GM18861 (cell line): Measurements from ENCODE around the gene DHRSX.
"Not testable (repeated sequence)": the region's sequence is repeated elsewhere in the genome, so short reads cannot be mapped to it uniquely, and the experiment has no call there.

Experiments
- ATAC-seq: cut with Tn5 transposase; IDR thresholded peaks from one replicate; pipeline ENCODE4 v1.9.1; 2021; ENCODE audit not compliant: unreplicated experiment

Gene DHRSX

GRCh38 chrX:2371026-2371711 lies 129.6 kb downstream of the DHRSX start:
- ATAC-seq: no peak

GRCh38 chrX:2370456-2370855 lies 130.3 kb downstream of the DHRSX start:
- no peak for ATAC-seq

- no peak for ATAC-seq
These were observed 131.6 kb downstream of the DHRSX start for GRCh38 chrX:2369206-2369605.

GRCh38 chrX:2360731-2361130 lies 140.0 kb downstream of the DHRSX start:
- ATAC-seq: no peak

GRCh38 chrX:2359522-2359921 lies 141.3 kb downstream of the DHRSX start:
- not testable (repeated sequence) for ATAC-seq

GRCh38 chrX:2351999-2352995 lies 148.5 kb downstream of the DHRSX start:
- no peak for ATAC-seq

- no peak for ATAC-seq
These were observed 149.5 kb downstream of the DHRSX start for GRCh38 chrX:2351321-2351720.

- ATAC-seq: not testable (repeated sequence)
These were observed 150.1 kb downstream of the DHRSX start for GRCh38 chrX:2350703-2351102.

- ATAC-seq: not testable (repeated sequence)
These were observed 150.7 kb downstream of the DHRSX start for GRCh38 chrX:2350036-2350435.

- no peak for ATAC-seq
These were observed 152.6 kb downstream of the DHRSX start for GRCh38 chrX:2348211-2348610.

- ATAC-seq: no peak
These were observed 154.6 kb downstream of the DHRSX start for GRCh38 chrX:2346158-2346557.

- ATAC-seq: no peak
These were observed 155.2 kb downstream of the DHRSX start for GRCh38 chrX:2345562-2345961.

- no peak for ATAC-seq
These were observed 157.4 kb downstream of the DHRSX start for GRCh38 chrX:2343413-2343812.

GRCh38 chrX:2342874-2343273 lies 157.9 kb downstream of the DHRSX start:
- ATAC-seq: no peak

GRCh38 chrX:2342281-2342688 lies 158.5 kb downstream of the DHRSX start:
- no peak for ATAC-seq

GRCh38 chrX:2340991-2341390 lies 159.8 kb downstream of the DHRSX start:
- no peak for ATAC-seq

GRCh38 chrX:2336181-2336580 lies 164.6 kb downstream of the DHRSX start:
- no peak for ATAC-seq

- no peak for ATAC-seq
These were observed 166.5 kb downstream of the DHRSX start for GRCh38 chrX:2334237-2334636.

- ATAC-seq: no peak
These were observed 168.5 kb downstream of the DHRSX start for GRCh38 chrX:2332252-2332651.

GRCh38 chrX:2330910-2331309 lies 169.9 kb downstream of the DHRSX start:
- no peak for ATAC-seq

- ATAC-seq: no peak
These were observed 170.3 kb downstream of the DHRSX start for GRCh38 chrX:2330487-2330886.

- ATAC-seq: no peak
These were observed 173.4 kb downstream of the DHRSX start for GRCh38 chrX:2327423-2327822.
